Measurements from ENCODE around the gene PRKAG2. TPM values are rescaled to one million over a fixed set of nuclear protein-coding genes. Genes with fewer than 3 reads are reported as not detected.

The PRKAG2 gene
- total RNA-seq, 1 donor from 2014 or later: 15.7 TPM

DNA sequence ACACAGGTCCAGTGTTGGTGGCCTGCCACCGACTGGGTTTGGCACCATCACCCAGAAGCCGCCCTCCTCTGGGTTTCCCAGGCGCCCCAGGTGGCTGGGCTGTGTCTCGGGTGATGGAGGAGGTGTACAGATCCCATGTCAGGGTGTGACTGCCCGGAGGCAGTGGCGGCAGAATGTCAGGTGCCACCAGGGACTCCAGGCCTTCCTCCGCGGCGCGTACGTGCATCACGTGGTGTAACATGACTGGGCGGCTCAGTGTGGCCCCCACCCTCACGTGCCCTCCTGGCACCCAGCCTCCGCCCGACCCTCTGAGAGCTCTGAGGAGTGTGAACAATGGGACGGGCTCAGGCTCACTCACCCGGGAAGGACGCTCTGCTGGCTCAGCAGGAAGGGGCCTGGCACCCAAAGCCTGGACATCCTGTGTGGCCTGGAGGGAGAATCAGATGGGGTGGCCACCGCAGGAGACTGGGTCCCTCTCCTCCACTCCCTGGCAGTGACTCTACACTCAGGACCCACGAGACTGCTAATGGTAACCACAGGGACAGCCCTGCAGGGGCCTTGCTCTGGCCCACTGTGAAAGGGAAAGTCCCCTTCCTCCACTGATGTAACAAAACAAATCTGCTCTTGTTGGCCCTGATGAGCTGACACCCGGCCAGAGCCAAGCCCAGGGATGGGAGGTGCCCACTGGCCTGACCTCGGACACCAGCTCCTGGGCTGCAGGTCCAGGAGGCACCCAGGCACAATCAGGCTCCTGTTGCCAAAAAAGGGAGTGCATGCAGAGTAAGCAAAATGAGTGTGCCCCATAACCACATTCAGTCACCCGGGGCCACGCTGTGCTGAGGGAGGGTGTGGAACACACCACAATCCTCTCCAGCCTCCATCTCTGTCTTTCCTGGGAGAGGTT, 164.8 kb downstream of the PRKAG2 start:
- Mint-ChIP-seq H3K4me1 (no peaks in the 10 kb centered on the region), H3K36me3 (no peaks in the 10 kb centered on the region), H3K9me3 (no peaks in the 10 kb centered on the region), H3K27ac (no peak overlapping the region), H3K4me3 (no peak overlapping the region), H3K27me3 (ENCODE audit: low read depth) (no peaks in the 10 kb centered on the region)
- TF ChIP-seq, protein P1, sequence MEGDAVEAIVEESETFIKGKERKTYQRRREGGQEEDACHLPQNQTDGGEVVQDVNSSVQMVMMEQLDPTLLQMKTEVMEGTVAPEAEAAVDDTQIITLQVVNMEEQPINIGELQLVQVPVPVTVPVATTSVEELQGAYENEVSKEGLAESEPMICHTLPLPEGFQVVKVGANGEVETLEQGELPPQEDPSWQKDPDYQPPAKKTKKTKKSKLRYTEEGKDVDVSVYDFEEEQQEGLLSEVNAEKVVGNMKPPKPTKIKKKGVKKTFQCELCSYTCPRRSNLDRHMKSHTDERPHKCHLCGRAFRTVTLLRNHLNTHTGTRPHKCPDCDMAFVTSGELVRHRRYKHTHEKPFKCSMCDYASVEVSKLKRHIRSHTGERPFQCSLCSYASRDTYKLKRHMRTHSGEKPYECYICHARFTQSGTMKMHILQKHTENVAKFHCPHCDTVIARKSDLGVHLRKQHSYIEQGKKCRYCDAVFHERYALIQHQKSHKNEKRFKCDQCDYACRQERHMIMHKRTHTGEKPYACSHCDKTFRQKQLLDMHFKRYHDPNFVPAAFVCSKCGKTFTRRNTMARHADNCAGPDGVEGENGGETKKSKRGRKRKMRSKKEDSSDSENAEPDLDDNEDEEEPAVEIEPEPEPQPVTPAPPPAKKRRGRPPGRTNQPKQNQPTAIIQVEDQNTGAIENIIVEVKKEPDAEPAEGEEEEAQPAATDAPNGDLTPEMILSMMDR (IDR thresholded peaks at IDR 0.05; ENCODE audit: unreplicated experiment): no peak
- no peak for DNase-seq (ENCODE audit: low spot score in 2 of 2, unreplicated experiment in 2 of 2)

DNA sequence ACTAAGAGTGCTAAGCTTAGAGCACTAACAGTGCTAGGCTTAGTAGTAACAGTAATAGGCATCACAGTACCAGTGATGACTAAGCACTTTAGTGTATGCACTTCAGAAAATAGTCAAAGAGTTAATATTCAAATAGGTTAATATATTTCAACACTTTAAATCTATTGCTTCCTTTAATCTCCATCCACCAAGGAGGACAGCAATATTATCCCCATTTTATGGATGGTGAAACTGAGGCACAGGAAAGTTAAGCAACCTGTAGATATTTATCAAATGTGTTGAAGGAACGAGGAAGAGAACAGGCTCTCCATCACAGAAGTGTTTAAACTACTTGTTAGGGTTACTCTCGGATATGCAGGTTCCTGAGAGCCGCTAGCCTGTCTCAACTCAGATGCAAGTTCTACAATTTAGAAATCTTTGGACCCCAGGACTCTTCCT, 165.5 kb downstream of the PRKAG2 start:
- Mint-ChIP-seq H3K4me1 (peaks cover 2% of the 10 kb centered on the region), H3K27ac (no peak overlapping the region), H3K36me3 (no peaks in the 10 kb centered on the region), H3K27me3 (ENCODE audit: low read depth) (no peaks in the 10 kb centered on the region), H3K4me3 (no peak overlapping the region), H3K9me3 (no peaks in the 10 kb centered on the region)
- no peak for DNase-seq (ENCODE audit: low spot score in 2 of 2, unreplicated experiment in 2 of 2)
- TF ChIP-seq, protein P1 (IDR thresholded peaks at IDR 0.05; ENCODE audit: unreplicated experiment): no peak

DNA sequence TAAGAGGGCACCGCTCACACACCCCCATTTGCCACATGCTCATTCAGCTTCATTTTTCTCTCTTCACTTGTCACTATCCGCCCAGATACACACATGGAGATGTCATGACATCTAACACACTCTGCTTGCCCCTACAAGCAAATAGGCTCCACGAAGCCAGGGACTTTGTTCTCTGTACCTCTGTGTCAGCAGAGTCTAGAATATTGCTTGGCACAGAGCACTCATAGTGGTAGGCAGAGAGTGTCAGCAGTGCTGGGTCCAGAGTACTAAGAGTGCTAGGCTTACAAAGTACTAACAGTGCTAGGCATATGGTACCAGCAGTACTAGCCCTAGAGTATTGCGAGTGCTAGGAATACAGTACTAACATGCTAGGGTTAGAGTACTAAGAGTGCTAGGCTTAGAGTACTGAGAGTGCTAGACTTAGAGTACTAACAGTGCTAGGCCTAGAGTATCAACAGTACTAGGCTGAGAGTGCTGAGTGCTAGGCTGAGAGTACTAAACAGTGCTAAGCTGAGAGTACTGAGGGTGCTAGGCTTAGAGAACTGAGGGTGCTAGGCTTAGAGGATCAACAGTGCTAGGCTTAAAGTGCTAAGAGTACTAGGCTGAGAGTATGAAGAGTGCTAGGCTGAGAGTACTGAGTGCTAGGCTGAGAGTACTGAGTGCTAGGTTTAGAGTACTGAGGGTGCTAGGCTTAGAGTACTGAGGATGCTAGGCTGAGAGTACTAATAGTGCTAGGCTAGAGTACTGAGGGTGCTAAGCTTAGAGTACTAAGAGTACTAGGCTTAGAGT, 166.1 kb downstream of the PRKAG2 start:
- H3K4me1 Mint-ChIP-seq: peaks cover 8% of the 10 kb centered on the region
- TF ChIP-seq, protein P1 (IDR thresholded peaks at IDR 0.05; ENCODE audit: unreplicated experiment): no peak
- no peaks in the 10 kb centered on the region for H3K27me3 Mint-ChIP-seq (ENCODE audit: low read depth)
- no peak overlapping the region for H3K4me3 Mint-ChIP-seq
- no peak overlapping the region for H3K27ac Mint-ChIP-seq
- DNase-seq (ENCODE audit: low spot score in 2 of 2, unreplicated experiment in 2 of 2): no peak
- no peaks in the 10 kb centered on the region for H3K36me3 Mint-ChIP-seq
- no peaks in the 10 kb centered on the region for H3K9me3 Mint-ChIP-seq

DNA sequence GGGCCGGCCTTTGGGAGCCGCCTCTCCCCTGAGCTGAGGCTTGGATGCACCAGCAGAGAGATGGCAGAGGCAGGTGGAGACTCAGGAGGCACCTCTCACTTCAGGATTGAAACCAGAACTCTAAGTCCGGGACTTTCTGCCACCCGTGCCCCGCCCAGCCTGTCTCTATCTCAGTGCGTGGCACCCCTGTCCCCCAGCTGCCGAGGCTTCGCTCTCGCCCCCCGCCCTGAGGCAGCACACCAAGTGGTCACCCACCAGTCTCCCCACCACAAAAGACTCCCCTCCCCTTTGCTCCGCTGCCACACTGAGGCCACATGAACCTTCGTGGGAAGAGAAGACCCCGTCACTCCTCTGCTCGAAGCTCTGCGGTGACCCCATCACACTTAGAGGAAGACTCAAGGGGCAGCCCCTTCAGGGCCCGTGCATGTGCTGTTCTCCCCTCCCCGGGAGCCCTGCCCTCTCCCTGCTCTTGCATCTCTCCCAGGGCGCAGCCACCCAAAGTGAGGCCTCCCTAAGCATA, 166.7 kb downstream of the PRKAG2 start:
- no peaks in the 10 kb centered on the region for H3K36me3 Mint-ChIP-seq
- H3K9me3 Mint-ChIP-seq: no peaks in the 10 kb centered on the region
- H3K4me3 Mint-ChIP-seq: no peak overlapping the region
- TF ChIP-seq, protein P1 (IDR thresholded peaks at IDR 0.05; ENCODE audit: unreplicated experiment): no peak
- no peak overlapping the region for H3K27ac Mint-ChIP-seq
- H3K4me1 Mint-ChIP-seq: peaks cover 15% of the 10 kb centered on the region
- DNase-seq (ENCODE audit: low spot score in 2 of 2, unreplicated experiment in 2 of 2): no peak
- no peaks in the 10 kb centered on the region for H3K27me3 Mint-ChIP-seq (ENCODE audit: low read depth)

DNA sequence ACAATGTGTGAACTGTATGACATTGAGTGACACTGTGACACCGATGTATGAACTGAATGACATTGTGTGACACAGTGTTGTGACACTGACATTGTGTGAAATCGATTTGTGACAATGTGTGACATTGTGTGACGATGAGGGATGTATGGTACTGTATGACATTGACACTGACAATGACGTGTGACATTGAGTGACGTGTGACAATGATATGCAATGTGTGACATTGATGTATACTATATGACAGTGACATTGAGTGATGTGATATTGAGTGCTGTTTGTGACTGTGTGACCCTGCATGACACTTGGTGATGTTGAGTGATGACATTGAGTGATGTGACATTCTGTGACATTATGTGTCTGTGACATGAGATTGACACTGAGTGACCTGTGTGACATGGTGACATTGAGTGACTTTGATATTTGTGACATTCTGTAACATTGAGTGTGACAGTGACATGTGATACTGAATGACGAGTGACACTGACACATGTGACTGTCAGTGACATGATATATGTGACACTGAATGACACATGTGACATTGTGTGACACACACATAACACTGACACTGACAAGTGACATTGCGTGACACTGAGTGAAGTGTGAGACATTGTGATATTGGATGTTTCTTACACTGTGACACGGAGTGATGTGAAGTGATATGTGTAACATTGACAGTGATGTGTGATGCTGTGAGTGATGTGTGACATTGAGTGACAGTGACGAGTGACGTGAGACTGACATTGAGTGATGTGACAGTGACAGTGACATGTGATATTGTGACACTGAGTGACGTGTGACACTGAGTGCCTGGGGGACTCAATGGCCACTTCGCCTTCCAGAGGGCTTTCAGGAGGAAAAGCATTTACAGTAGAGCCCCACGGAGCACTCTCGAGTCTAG, 167.5 kb downstream of the PRKAG2 start:
- Mint-ChIP-seq H3K4me3 (no peak overlapping the region), H3K36me3 (no peaks in the 10 kb centered on the region), H3K27me3 (ENCODE audit: low read depth) (no peaks in the 10 kb centered on the region), H3K27ac (no peak overlapping the region), H3K4me1 (peaks cover 20% of the 10 kb centered on the region), H3K9me3 (no peaks in the 10 kb centered on the region)
- no peak for DNase-seq (ENCODE audit: low spot score in 2 of 2, unreplicated experiment in 2 of 2)
- TF ChIP-seq, protein P1 (IDR thresholded peaks at IDR 0.05; ENCODE audit: unreplicated experiment): no peak
